ENCODE measurements around the gene SND1.

Gene SND1

GRCh38 chr7:127651556-127652332 is at the start of gene SND1:
SND1 (plus strand) TSS chr7:127652194; CDS start chr7:127652374, 180 bp downstream.
- peaks cover 42% of the 10 kb centered on the region for H3K4me1 ChIP-seq (ENCODE audit: control insufficient read depth, low read length)
- H3K27ac ChIP-seq (ENCODE audit: low read depth, low read length), result peak within 1 kb of the TSS; percentile 54
- peaks cover 57% of the 10 kb centered on the region for H3K79me2 ChIP-seq (ENCODE audit: control insufficient read depth, low read length)

GRCh38 chr7:127608446-127608845 is 43.5 kb upstream of the SND1 start:
- TF ChIP-seq EZH2phosphoT487 (IDR thresholded peaks at IDR 0.05; ENCODE audit: borderline replicate concordance, low read length) (no peak), CTCF (IDR thresholded peaks at IDR 0.05; ENCODE audit: low read depth, low read length, poor library complexity, severe bottlenecking) (no peak)
- H3K4me1 ChIP-seq (ENCODE audit: control insufficient read depth, low read length), result no peaks in the 10 kb centered on the region
- H3K36me3 ChIP-seq (ENCODE audit: control insufficient read depth, low read length), result no peaks in the 10 kb centered on the region
- no peak overlapping the region for H3K4me2 ChIP-seq (ENCODE audit: low read length)
- H3K9me2 ChIP-seq (replicated peaks; ENCODE audit: control insufficient read depth, low read length), result no peaks in the 10 kb centered on the region
- H3K9me3 ChIP-seq (ENCODE audit: control insufficient read depth, insufficient read depth, low read length), result peaks cover 19% of the 10 kb centered on the region; the same call in 1 of the 2 replicates
- H3K27me3 ChIP-seq (ENCODE audit: control insufficient read depth, low read length), result no peaks in the 10 kb centered on the region
- no peaks in the 10 kb centered on the region for H3F3A ChIP-seq (ENCODE audit: control insufficient read depth, insufficient read depth)
- no peaks in the 10 kb centered on the region for H3K79me2 ChIP-seq (ENCODE audit: control insufficient read depth, low read length)
- H4K20me1 ChIP-seq (ENCODE audit: control insufficient read depth, insufficient read depth, low read depth, low read length), result no peaks in the 10 kb centered on the region
- H3K4me3 ChIP-seq (ENCODE audit: low read length), result no peak overlapping the region
- no peak overlapping the region for H3K27ac ChIP-seq (ENCODE audit: low read depth, low read length)

More at GRCh38 chr7:127651556-127652332, at the start of gene SND1:
- H3K9me2 ChIP-seq (replicated peaks; ENCODE audit: control insufficient read depth, low read length), result no peaks in the 10 kb centered on the region
- H3F3A ChIP-seq (ENCODE audit: control insufficient read depth, insufficient read depth), result peaks cover 4% of the 10 kb centered on the region; the same call in 1 of the 2 replicates
- H4K20me1 ChIP-seq (ENCODE audit: control insufficient read depth, insufficient read depth, low read depth, low read length), result peaks cover 43% of the 10 kb centered on the region
- no peaks in the 10 kb centered on the region for H3K27me3 ChIP-seq (ENCODE audit: control insufficient read depth, low read length)
- TF ChIP-seq EZH2phosphoT487 (IDR thresholded peaks at IDR 0.05; ENCODE audit: borderline replicate concordance, low read length) (no peak), CTCF (IDR thresholded peaks at IDR 0.05; ENCODE audit: low read depth, low read length, poor library complexity, severe bottlenecking) (no peak)
- H3K9me3 ChIP-seq (ENCODE audit: control insufficient read depth, insufficient read depth, low read length), result no peaks in the 10 kb centered on the region
- peak within 1 kb of the TSS; percentile 96 for H3K4me2 ChIP-seq (ENCODE audit: low read length)
- peak within 1 kb of the TSS; percentile 93 for H3K4me3 ChIP-seq (ENCODE audit: low read length)
- peaks cover 46% of the 10 kb centered on the region for H3K36me3 ChIP-seq (ENCODE audit: control insufficient read depth, low read length)

GRCh38 chr7:127609297-127609696 is 42.7 kb upstream of the SND1 start:
- TF ChIP-seq EZH2phosphoT487 (IDR thresholded peaks at IDR 0.05; ENCODE audit: borderline replicate concordance, low read length), result no peak
- no peak for TF ChIP-seq CTCF (IDR thresholded peaks at IDR 0.05; ENCODE audit: low read depth, low read length, poor library complexity, severe bottlenecking)
- no peaks in the 10 kb centered on the region for H3K36me3 ChIP-seq (ENCODE audit: control insufficient read depth, low read length)
- no peaks in the 10 kb centered on the region for H3K27me3 ChIP-seq (ENCODE audit: control insufficient read depth, low read length)
- no peaks in the 10 kb centered on the region for H3F3A ChIP-seq (ENCODE audit: control insufficient read depth, insufficient read depth)
- H3K4me2 ChIP-seq (ENCODE audit: low read length), result no peak overlapping the region
- H3K4me1 ChIP-seq (ENCODE audit: control insufficient read depth, low read length), result no peaks in the 10 kb centered on the region
- H3K4me3 ChIP-seq (ENCODE audit: low read length), result no peak overlapping the region
- H3K79me2 ChIP-seq (ENCODE audit: control insufficient read depth, low read length), result no peaks in the 10 kb centered on the region
- no peak overlapping the region for H3K27ac ChIP-seq (ENCODE audit: low read depth, low read length)
- peaks cover 19% of the 10 kb centered on the region; the same call in 1 of the 2 replicates for H3K9me3 ChIP-seq (ENCODE audit: control insufficient read depth, insufficient read depth, low read length)
- no peaks in the 10 kb centered on the region for H3K9me2 ChIP-seq (replicated peaks; ENCODE audit: control insufficient read depth, low read length)
- no peaks in the 10 kb centered on the region for H4K20me1 ChIP-seq (ENCODE audit: control insufficient read depth, insufficient read depth, low read depth, low read length)
